SK-N-SH (cell line): ENCODE results near the gene GUCA1A.

Experiments
- MEF2A ChIP-seq: IDR thresholded peaks from 2 replicates; pipeline ENCODE4 v1.4.0; 2012; ENCODE audit warnings: low read depth, borderline replicate concordance
- TF ChIP-seq, protein P1 (sequence below): fragments of 200-600 bp; sonication (generic); IDR thresholded peaks from 2 replicates; pipeline ENCODE4 v1.6.1; 2017; ENCODE audit warnings: antibody characterized with exemption, mild to moderate bottlenecking, moderate library complexity

DNA sequence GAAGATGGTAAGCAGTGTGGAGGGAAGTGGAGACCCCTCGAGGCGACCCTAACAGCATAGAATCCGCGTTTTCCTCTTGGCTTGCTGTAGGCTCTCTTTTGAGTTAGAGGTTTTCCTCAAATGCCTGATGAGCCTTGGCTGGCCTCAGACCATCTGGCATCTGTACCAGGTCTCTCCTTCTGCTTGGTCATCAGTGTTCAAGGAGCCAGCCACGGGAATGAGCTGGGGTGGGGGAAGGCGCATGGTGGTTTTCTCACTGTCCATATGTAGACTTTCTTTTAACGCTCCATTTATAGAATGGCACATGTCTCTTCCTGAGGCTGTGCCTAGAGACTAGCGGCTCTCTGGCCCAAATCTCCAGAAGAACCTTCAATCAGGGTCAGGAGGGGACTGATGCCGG, 8.1 kb upstream of the GUCA1A start:
- TF ChIP-seq MEF2A: no peak
- TF ChIP-seq, protein P1, sequence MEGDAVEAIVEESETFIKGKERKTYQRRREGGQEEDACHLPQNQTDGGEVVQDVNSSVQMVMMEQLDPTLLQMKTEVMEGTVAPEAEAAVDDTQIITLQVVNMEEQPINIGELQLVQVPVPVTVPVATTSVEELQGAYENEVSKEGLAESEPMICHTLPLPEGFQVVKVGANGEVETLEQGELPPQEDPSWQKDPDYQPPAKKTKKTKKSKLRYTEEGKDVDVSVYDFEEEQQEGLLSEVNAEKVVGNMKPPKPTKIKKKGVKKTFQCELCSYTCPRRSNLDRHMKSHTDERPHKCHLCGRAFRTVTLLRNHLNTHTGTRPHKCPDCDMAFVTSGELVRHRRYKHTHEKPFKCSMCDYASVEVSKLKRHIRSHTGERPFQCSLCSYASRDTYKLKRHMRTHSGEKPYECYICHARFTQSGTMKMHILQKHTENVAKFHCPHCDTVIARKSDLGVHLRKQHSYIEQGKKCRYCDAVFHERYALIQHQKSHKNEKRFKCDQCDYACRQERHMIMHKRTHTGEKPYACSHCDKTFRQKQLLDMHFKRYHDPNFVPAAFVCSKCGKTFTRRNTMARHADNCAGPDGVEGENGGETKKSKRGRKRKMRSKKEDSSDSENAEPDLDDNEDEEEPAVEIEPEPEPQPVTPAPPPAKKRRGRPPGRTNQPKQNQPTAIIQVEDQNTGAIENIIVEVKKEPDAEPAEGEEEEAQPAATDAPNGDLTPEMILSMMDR: no peak
